Spleen (tissue), 11 donors: ENCODE measurements around the gene USP2. TPM values are rescaled to one million over a fixed set of nuclear protein-coding genes. Genes with fewer than 3 reads are reported as not detected.

Experiments
- DNase-seq: peaks from one replicate; pipeline ENCODE4 v3.0.0-alpha.2; 2020
- H3K27ac ChIP-seq, 8 donors: fragments of 200-600 bp; sonication (generic) in 7 of 8; 1 replicate in 4 of 8; 2 replicates in 4 of 8; pipeline versions ENCODE4 v1.5.0 to v1.8.0; 2016 to 2021; ENCODE audit warnings: inconsistent platforms in 4 of 8, mild to moderate bottlenecking in 4 of 8, moderate library complexity in 1 of 8
- H3K27me3 ChIP-seq, 7 donors: fragments of 200-600 bp; sonication (generic) in 6 of 7; replicated peaks in 1 of 7; 1 replicate in 4 of 7; 2 replicates in 3 of 7; pipeline versions ENCODE4 v1.5.0 to v1.8.0; 2016 to 2021; ENCODE audit warnings: inconsistent platforms in 3 of 7, mild to moderate bottlenecking in 1 of 7
- H3K36me3 ChIP-seq, 6 donors: fragments of 200-600 bp; sonication (generic) in 5 of 6; 1 replicate in 4 of 6; 2 replicates in 2 of 6; pipeline versions ENCODE4 v1.5.0 to v1.8.0; 2016 to 2021; ENCODE audit warnings: inconsistent platforms in 2 of 6
- H3K4me1 ChIP-seq, 6 donors: fragments of 200-600 bp; sonication (generic) in 5 of 6; 1 replicate in 3 of 6; 2 replicates in 3 of 6; pipeline versions ENCODE4 v1.5.0 to v1.8.0; 2016 to 2021; ENCODE audit warnings: inconsistent platforms in 3 of 6
- H3K4me3 ChIP-seq, 8 donors: fragments of 200-600 bp; sonication (generic) in 7 of 8; 1 replicate in 4 of 8; 2 replicates in 4 of 8; pipeline versions ENCODE4 v1.5.0 to v1.8.0; 2016 to 2021; ENCODE audit warnings: inconsistent platforms in 4 of 8, mild to moderate bottlenecking in 4 of 8, moderate library complexity in 2 of 8
- H3K9me3 ChIP-seq, 8 donors: fragments of 200-600 bp; sonication (generic) in 7 of 8; 1 replicate in 4 of 8; 2 replicates in 4 of 8; pipeline versions ENCODE4 v1.5.0 to v1.8.0; 2016 to 2021; ENCODE audit warnings: inconsistent platforms in 4 of 8
- CTCF ChIP-seq, 11 experiments: fragments of 200-600 bp in 7 of 11; fragments of 450-650 bp in 4 of 11; sonication (generic) in 4 of 11; IDR thresholded peaks in 8 of 11; conservative IDR thresholded peaks in 3 of 11; 1 replicate in 7 of 11; 2 replicates in 4 of 11; pipeline versions ENCODE4 v1.4.0 to v1.8.0; 2016 to 2021; ENCODE audit warnings: antibody characterized with exemption in 11 of 11, inconsistent platforms in 4 of 11, mild to moderate bottlenecking in 1 of 11
- POLR2A ChIP-seq, 3 donors: fragments of 450-650 bp; IDR thresholded peaks; one replicate each; pipeline ENCODE4 v1.5.1; 2017; ENCODE audit warnings: antibody characterized with exemption in 3 of 3, mild to moderate bottlenecking in 1 of 3
- POLR2AphosphoS5 ChIP-seq, 3 donors: sonication (generic); formaldehyde crosslinking; IDR thresholded peaks; one replicate each; pipeline ENCODE4 v1.5.1; 2017; ENCODE audit warnings: antibody characterized with exemption in 3 of 3
- WGBS, 5 donors: extraction: QIAGEN DNeasy Blood & Tissue Kit in 3 of 5; methylation state at CpG; one replicate each; pipeline versions ENCODE4 v1.1.5 to v1.1.7; 2013 to 2018; 5-methylcytosine and 5-hydroxymethylcytosine counted together
- intact Hi-C: fragments of 100-400 bp; cut with DNase I; formaldehyde crosslinking; loops from one replicate; pipeline ENCODE4 v1.15.0; 2023; ENCODE audit warnings: low total_unique reads
- polyA plus RNA-seq, 3 donors: library from polyadenylated mRNA; stranded (reverse); fragments of 200-250 nt; gene quantifications; one replicate each; pipeline ENCODE4 v1.2.1, GENCODE V29; 2013
- total RNA-seq, 7 donors: library from RNA; depleted of rRNA in 3 of 7; stranded (reverse); fragments of >200 nt in 3 of 7; fragmentation: NEBNext Ultra II Directional in 4 of 7; extraction: Animal tissue kit (Norgen Biotek cat#: 25700) in 4 of 7; gene quantifications; one replicate each; pipeline versions ENCODE4 v1.1.0 to v1.2.1, GENCODE V29; 2016 to 2021
- donor health status: healthy with polysubstance abuse.
- donor health status: DM: no; HTN: no; CAD: no; lungs with moderate emphysema.
- donor health status: DM: no; HTN: no; CAD: no.
- donor health status: Bipolar disorder and iron deficiency.
- donor health status: healthy.
- donor health status: DM: no; HTN: no; CAD: no.
- donor health status: DM: yes; HTN: yes; CAD: no.

Gene USP2
- total and polyA plus RNA-seq, 10 donors, result 0.15 to 0.88 (median 0.45) TPM

- peaks cover 0 to 82% (median 31%) of the 10 kb centered on the region in 7 donors for H3K27me3 ChIP-seq
- H3K9me3 ChIP-seq, result no peaks in the 10 kb centered on the region
- 58 to 65% (median 61%) methylated on average over 14 of the region's 14 CpGs for WGBS, 5 donors
- peak overlapping the region in 5 of 8 donors; percentile 63 to 86 (median 82) for H3K27ac ChIP-seq
- intact Hi-C loops, result no loop called here
- H3K4me1 ChIP-seq, result peaks cover 21 to 83% (median 78%) of the 10 kb centered on the region in 6 donors
- peak overlapping the region in 6 of 8 donors; percentile 6 to 72 (median 34) for H3K4me3 ChIP-seq
- DNase-seq, result no peak
- TF ChIP-seq POLR2A (IDR thresholded peaks at IDR 0.05) (no peak), CTCF (IDR thresholded peaks at IDR 0.05 in 8 of 11, conservative IDR thresholded peaks at IDR 0.05 in 3 of 11) (no peak), POLR2AphosphoS5 (IDR thresholded peaks at IDR 0.05) (no peak)
- H3K36me3 ChIP-seq, result peaks cover 0 to 22% (median 0%) of the 10 kb centered on the region in 6 donors
Observed at GRCh38 chr11:119317592-119318239, 63.8 kb downstream of the USP2 start.

DNA sequence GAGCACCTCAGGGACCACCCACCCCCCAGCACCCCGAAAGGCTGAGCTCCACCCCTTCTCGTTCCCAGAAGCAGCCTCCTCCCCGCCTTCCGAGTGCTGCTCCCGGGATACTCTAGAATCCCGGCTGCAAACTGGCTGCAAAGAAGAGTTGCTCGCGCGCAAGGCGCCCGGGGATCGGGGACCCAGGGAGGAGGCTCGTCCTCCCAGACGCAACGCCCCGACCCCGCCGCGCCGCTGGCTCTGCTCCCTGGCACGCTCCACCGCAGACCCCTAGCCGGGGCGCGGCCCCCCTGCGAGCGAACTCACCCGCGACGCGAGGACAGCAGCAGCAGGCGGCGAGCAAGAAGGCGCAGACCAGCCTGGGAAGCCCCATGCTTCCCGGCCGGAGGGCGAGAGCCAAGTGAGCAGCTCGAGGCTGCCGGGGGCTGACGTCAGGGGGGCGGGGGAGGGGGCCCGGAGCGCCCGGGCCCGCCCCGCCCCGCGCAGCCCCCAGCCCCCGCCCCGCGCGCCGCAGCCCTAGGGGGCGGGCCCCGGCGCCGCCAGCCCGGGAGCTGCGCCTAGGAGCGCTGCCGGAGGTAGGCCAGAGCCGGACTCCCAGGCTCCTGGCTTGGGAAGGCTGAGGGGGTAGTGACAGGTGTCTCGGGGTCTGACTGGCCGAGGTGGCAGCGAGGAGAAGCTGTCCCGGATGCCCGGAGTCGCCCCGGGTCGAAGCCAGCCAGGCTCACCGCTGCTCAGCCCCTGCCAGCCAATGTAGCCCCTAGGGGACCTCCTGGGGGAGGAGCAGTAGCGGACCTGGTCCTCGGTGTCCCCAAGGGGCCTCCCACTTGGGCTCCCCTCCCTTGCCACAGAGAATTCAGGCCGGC, 64.5 kb downstream of the USP2 start, which contains the start of gene MCAM:
MCAM (minus strand) TSS at position 402 of the 863 bp plus-strand sequence; CDS start at position 373, 29 bp downstream.
- Histone ChIP-seq H3K9me3 (no peaks in the 10 kb centered on the region), H3K36me3 (peaks cover 0 to 30% (median 0%) of the 10 kb centered on the region in 6 donors), H3K4me3 (peak within 1 kb of the TSS; percentile 31 to 72 (median 40)), H3K27me3 (peaks cover 0 to 81% (median 31%) of the 10 kb centered on the region in 7 donors), H3K27ac (peak within 1 kb of the TSS in 7 of 8 donors; percentile 7 to 86 (median 80)), H3K4me1 (peaks cover 18 to 75% (median 72%) of the 10 kb centered on the region in 6 donors)
- WGBS, 5 donors, result 0 to 3% (median 2%) methylated on average over 8 to 74 of the region's 74 CpGs
- intact Hi-C loops, result no loop called here
- no peak for DNase-seq
- no peak for TF ChIP-seq CTCF (IDR thresholded peaks at IDR 0.05 in 8 of 11, conservative IDR thresholded peaks at IDR 0.05 in 3 of 11)
- peak in 2 of 3 donors; percentile 18 to 60 for TF ChIP-seq POLR2AphosphoS5 (IDR thresholded peaks at IDR 0.05)

- Histone ChIP-seq H3K4me3 (peak overlapping the region; percentile 31 to 72 (median 40)), H3K27me3 (peaks cover 0 to 73% (median 31%) of the 10 kb centered on the region in 7 donors), H3K4me1 (peaks cover 15 to 70% (median 65%) of the 10 kb centered on the region in 6 donors), H3K36me3 (peaks cover 0 to 37% (median 0%) of the 10 kb centered on the region in 6 donors), H3K9me3 (no peaks in the 10 kb centered on the region), H3K27ac (peak overlapping the region in 7 of 8 donors; percentile 7 to 86 (median 67))
- no peak for TF ChIP-seq CTCF (IDR thresholded peaks at IDR 0.05 in 8 of 11, conservative IDR thresholded peaks at IDR 0.05 in 3 of 11)
- no peak for TF ChIP-seq POLR2A (IDR thresholded peaks at IDR 0.05)
- TF ChIP-seq POLR2AphosphoS5 (IDR thresholded peaks at IDR 0.05), result no peak
- 0 to 1% (median 1%) methylated on average over 16 to 46 of the region's 46 CpGs for WGBS, 5 donors
- intact Hi-C loops, result no loop called here
- DNase-seq, result no peak
Observed at GRCh38 chr11:119316016-119316728, 65.3 kb downstream of the USP2 start.
